Neural progenitor cell (in vitro differentiated cells): Measurements from ENCODE around the gene ENTPD7.

Source experiments
- CTCF ChIP-seq: fragments of 200-600 bp; sonication (generic); IDR thresholded peaks from 2 replicates; pipeline ENCODE4 v1.5.1; 2017; ENCODE audit warnings: antibody characterized with exemption, mild to moderate bottlenecking
- EZH2phosphoT487 ChIP-seq: fragments of 200-600 bp; sonication (generic); IDR thresholded peaks from 2 replicates; pipeline ENCODE4 v1.6.1; 2017; ENCODE audit warnings: antibody characterized with exemption

GRCh38 chr10:99709480-99710229, 50.3 kb downstream of the ENTPD7 start:
- no peak for TF ChIP-seq CTCF
- TF ChIP-seq EZH2phosphoT487 = no peak
